Spleen (tissue), 11 donors: Measurements from ENCODE around the gene SURF1. TPM values are rescaled to one million over a fixed set of nuclear protein-coding genes. Genes with fewer than 3 reads are reported as not detected.
"Not testable (repeated sequence)": the region's sequence is repeated elsewhere in the genome, so short reads cannot be mapped to it uniquely, and the experiment has no call there.

Experiments used
- DNase-seq: peaks from one replicate; pipeline ENCODE4 v3.0.0-alpha.2; 2020
- H3K27ac ChIP-seq, 8 donors: fragments of 200-600 bp; sonication (generic) in 7 of 8; 1 replicate in 4 of 8; 2 replicates in 4 of 8; pipeline versions ENCODE4 v1.5.0 to v1.8.0; 2016 to 2021; ENCODE audit warnings: inconsistent platforms in 4 of 8, mild to moderate bottlenecking in 4 of 8, moderate library complexity in 1 of 8
- H3K27me3 ChIP-seq, 7 donors: fragments of 200-600 bp; sonication (generic) in 6 of 7; replicated peaks in 1 of 7; 1 replicate in 4 of 7; 2 replicates in 3 of 7; pipeline versions ENCODE4 v1.5.0 to v1.8.0; 2016 to 2021; ENCODE audit warnings: inconsistent platforms in 3 of 7, mild to moderate bottlenecking in 1 of 7
- H3K36me3 ChIP-seq, 6 donors: fragments of 200-600 bp; sonication (generic) in 5 of 6; 1 replicate in 4 of 6; 2 replicates in 2 of 6; pipeline versions ENCODE4 v1.5.0 to v1.8.0; 2016 to 2021; ENCODE audit warnings: inconsistent platforms in 2 of 6
- H3K4me1 ChIP-seq, 6 donors: fragments of 200-600 bp; sonication (generic) in 5 of 6; 1 replicate in 3 of 6; 2 replicates in 3 of 6; pipeline versions ENCODE4 v1.5.0 to v1.8.0; 2016 to 2021; ENCODE audit warnings: inconsistent platforms in 3 of 6
- H3K4me3 ChIP-seq, 8 donors: fragments of 200-600 bp; sonication (generic) in 7 of 8; 1 replicate in 4 of 8; 2 replicates in 4 of 8; pipeline versions ENCODE4 v1.5.0 to v1.8.0; 2016 to 2021; ENCODE audit warnings: inconsistent platforms in 4 of 8, mild to moderate bottlenecking in 4 of 8, moderate library complexity in 2 of 8
- H3K9me3 ChIP-seq, 8 donors: fragments of 200-600 bp; sonication (generic) in 7 of 8; 1 replicate in 4 of 8; 2 replicates in 4 of 8; pipeline versions ENCODE4 v1.5.0 to v1.8.0; 2016 to 2021; ENCODE audit warnings: inconsistent platforms in 4 of 8
- CTCF ChIP-seq, 11 experiments: fragments of 200-600 bp in 7 of 11; fragments of 450-650 bp in 4 of 11; sonication (generic) in 4 of 11; IDR thresholded peaks in 8 of 11; conservative IDR thresholded peaks in 3 of 11; 1 replicate in 7 of 11; 2 replicates in 4 of 11; pipeline versions ENCODE4 v1.4.0 to v1.8.0; 2016 to 2021; ENCODE audit warnings: antibody characterized with exemption in 11 of 11, inconsistent platforms in 4 of 11, mild to moderate bottlenecking in 1 of 11
- POLR2A ChIP-seq, 3 donors: fragments of 450-650 bp; IDR thresholded peaks; one replicate each; pipeline ENCODE4 v1.5.1; 2017; ENCODE audit warnings: antibody characterized with exemption in 3 of 3, mild to moderate bottlenecking in 1 of 3
- POLR2AphosphoS5 ChIP-seq, 3 donors: sonication (generic); formaldehyde crosslinking; IDR thresholded peaks; one replicate each; pipeline ENCODE4 v1.5.1; 2017; ENCODE audit warnings: antibody characterized with exemption in 3 of 3
- WGBS, 5 donors: extraction: QIAGEN DNeasy Blood & Tissue Kit in 3 of 5; methylation state at CpG; one replicate each; pipeline versions ENCODE4 v1.1.5 to v1.1.7; 2013 to 2018; 5-methylcytosine and 5-hydroxymethylcytosine counted together
- intact Hi-C: fragments of 100-400 bp; cut with DNase I; formaldehyde crosslinking; loops from one replicate; pipeline ENCODE4 v1.15.0; 2023; ENCODE audit warnings: low total_unique reads
- polyA plus RNA-seq, 3 donors: library from polyadenylated mRNA; stranded (reverse); fragments of 200-250 nt; gene quantifications; one replicate each; pipeline ENCODE4 v1.2.1, GENCODE V29; 2013
- total RNA-seq, 7 donors: library from RNA; depleted of rRNA in 3 of 7; stranded (reverse); fragments of >200 nt in 3 of 7; fragmentation: NEBNext Ultra II Directional in 4 of 7; extraction: Animal tissue kit (Norgen Biotek cat#: 25700) in 4 of 7; gene quantifications; one replicate each; pipeline versions ENCODE4 v1.1.0 to v1.2.1, GENCODE V29; 2016 to 2021
- donor health status: healthy with polysubstance abuse.
- donor health status: DM: no; HTN: no; CAD: no; lungs with moderate emphysema.
- donor health status: DM: no; HTN: no; CAD: no.
- donor health status: Bipolar disorder and iron deficiency.
- donor health status: healthy.
- donor health status: DM: no; HTN: no; CAD: no.
- donor health status: DM: yes; HTN: yes; CAD: no.

The SURF1 gene
- total and polyA plus RNA-seq, 10 donors: 31.4 to 75.6 (median 36.2) TPM

GRCh38 chr9:133331641-133332380 lies 24.5 kb downstream of the SURF1 start:
- no peaks in the 10 kb centered on the region for H3K27me3 ChIP-seq
- TF ChIP-seq POLR2AphosphoS5 (IDR thresholded peaks at IDR 0.05) (peak in 2 of 3 donors; percentile 23 to 62), CTCF (IDR thresholded peaks at IDR 0.05 in 8 of 11, conservative IDR thresholded peaks at IDR 0.05 in 3 of 11) (no peak), POLR2A (IDR thresholded peaks at IDR 0.05) (no peak)
- no peak overlapping the region for H3K4me3 ChIP-seq
- H3K27ac ChIP-seq: no peak overlapping the region
- peaks cover 0 to 53% (median 46%) of the 10 kb centered on the region in 6 donors for H3K36me3 ChIP-seq
- H3K4me1 ChIP-seq: peaks cover 13 to 46% (median 34%) of the 10 kb centered on the region in 6 donors
- 94 to 97% (median 96%) methylated on average over 40 to 57 of the region's 57 CpGs for WGBS, 5 donors
- no peaks in the 10 kb centered on the region for H3K9me3 ChIP-seq
- peak; percentile 74 for DNase-seq
- intact Hi-C loops: no loop called here

GRCh38 chr9:133331221-133331620 lies 25.1 kb downstream of the SURF1 start:
- peak; percentile 64 for DNase-seq
- TF ChIP-seq POLR2AphosphoS5 (IDR thresholded peaks at IDR 0.05) (peak in 1 of 3 donors; percentile 40), POLR2A (IDR thresholded peaks at IDR 0.05) (no peak)
- H3K4me3 ChIP-seq: no peak overlapping the region
- peaks cover 0 to 53% (median 46%) of the 10 kb centered on the region in 6 donors for H3K36me3 ChIP-seq
- 84 to 95% (median 92%) methylated on average over 13 to 19 of the region's 19 CpGs for WGBS, 5 donors
- no peaks in the 10 kb centered on the region for H3K27me3 ChIP-seq
- peaks cover 7 to 40% (median 28%) of the 10 kb centered on the region in 6 donors for H3K4me1 ChIP-seq
- intact Hi-C loops: no loop called here
- no peaks in the 10 kb centered on the region for H3K9me3 ChIP-seq
- H3K27ac ChIP-seq: no peak overlapping the region

- H3K4me3 ChIP-seq, H3K9me3 ChIP-seq, H3K27me3 ChIP-seq, H3K27ac ChIP-seq: not testable (repeated sequence)
- intact Hi-C loops: loop anchor here (5.0 kb wide), 1 partner anchor 147 kb away; no protein-coding TSS in a partner anchor
- DNase-seq: peak; percentile 59
- 59 to 67% (median 60%) methylated on average over 21 of the region's 21 CpGs for WGBS, 5 donors
- TF ChIP-seq POLR2AphosphoS5 (IDR thresholded peaks at IDR 0.05) (peak in 2 of 3 donors; percentile 13 to 41), CTCF (IDR thresholded peaks at IDR 0.05 in 8 of 11, conservative IDR thresholded peaks at IDR 0.05 in 3 of 11) (peak in 9 of 11 experiments; percentile 26 to 68 (median 57))
- Histone ChIP-seq H3K36me3 (peaks cover 0 to 52% (median 46%) of the 10 kb centered on the region in 6 donors), H3K4me1 (peaks cover 1 to 27% (median 17%) of the 10 kb centered on the region in 6 donors)
Observed at GRCh38 chr9:133329306-133330156, 26.8 kb downstream of the SURF1 start.

- peaks cover 0 to 11% (median 1%) of the 10 kb centered on the region in 6 donors for H3K4me1 ChIP-seq
- H3K9me3 ChIP-seq: no peaks in the 10 kb centered on the region
- peak; percentile 32 for DNase-seq
- intact Hi-C loops: loop anchor here (5.0 kb wide), 1 partner anchor 146 kb away; no protein-coding TSS in a partner anchor
- H3K4me3 ChIP-seq: no peak overlapping the region
- H3K27me3 ChIP-seq: no peaks in the 10 kb centered on the region
- peaks cover 0 to 36% (median 33%) of the 10 kb centered on the region in 6 donors for H3K36me3 ChIP-seq
- TF ChIP-seq POLR2AphosphoS5 (IDR thresholded peaks at IDR 0.05) (no peak), POLR2A (IDR thresholded peaks at IDR 0.05) (no peak), CTCF (IDR thresholded peaks at IDR 0.05 in 8 of 11, conservative IDR thresholded peaks at IDR 0.05 in 3 of 11) (no peak)
- no peak overlapping the region for H3K27ac ChIP-seq
- 90 to 98% (median 92%) methylated on average over 10 of the region's 10 CpGs for WGBS, 5 donors
Observed at GRCh38 chr9:133327834-133328484, 28.3 kb downstream of the SURF1 start.

GRCh38 chr9:133327021-133327420 lies 29.3 kb downstream of the SURF1 start:
- intact Hi-C loops: loop anchor here (5.0 kb wide), 1 partner anchor 145 kb away; no protein-coding TSS in a partner anchor
- peak; percentile 21 for DNase-seq
- not testable (repeated sequence) for H3K4me1 ChIP-seq, H3K27me3 ChIP-seq, H3K4me3 ChIP-seq, H3K27ac ChIP-seq, H3K9me3 ChIP-seq
- 87 to 94% (median 91%) methylated on average over 6 of the region's 6 CpGs for WGBS, 5 donors
- H3K36me3 ChIP-seq: peaks cover 0 to 27% (median 23%) of the 10 kb centered on the region in 6 donors
